HL-60 (cell line): ENCODE measurements around the gene SCG2.

Experiments
- POLR2AphosphoS5 ChIP-seq: IDR thresholded peaks from 2 replicates; pipeline ENCODE4 v1.6.1; 2012; ENCODE audit warnings: low read depth
- TF ChIP-seq, protein P1 (sequence below): IDR thresholded peaks from one replicate; pipeline ENCODE4 v1.5.1; 2011; ENCODE audit warnings: low read length, control low read depth, inconsistent platforms; ENCODE audit not compliant: insufficient read depth

DNA sequence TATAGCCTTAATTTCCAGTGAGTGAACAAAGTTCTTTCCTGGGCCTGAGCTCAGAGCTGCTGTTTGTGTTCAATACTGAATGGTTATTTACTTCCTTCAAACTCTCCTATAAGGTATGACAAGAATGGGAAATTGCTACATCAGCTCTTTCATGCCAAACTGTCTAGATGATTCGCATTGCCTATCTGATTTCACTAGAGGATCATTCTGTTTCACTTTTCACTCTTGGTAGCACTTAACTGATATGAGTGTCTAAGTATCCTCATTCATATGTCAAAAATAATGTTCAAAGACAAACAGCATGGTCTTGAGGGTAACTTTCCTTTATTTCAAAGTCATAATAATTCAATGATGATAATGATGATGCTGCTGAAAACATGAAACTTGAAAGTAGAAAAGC lies 32.9 kb upstream of the SCG2 start:
- TF ChIP-seq, protein P1, sequence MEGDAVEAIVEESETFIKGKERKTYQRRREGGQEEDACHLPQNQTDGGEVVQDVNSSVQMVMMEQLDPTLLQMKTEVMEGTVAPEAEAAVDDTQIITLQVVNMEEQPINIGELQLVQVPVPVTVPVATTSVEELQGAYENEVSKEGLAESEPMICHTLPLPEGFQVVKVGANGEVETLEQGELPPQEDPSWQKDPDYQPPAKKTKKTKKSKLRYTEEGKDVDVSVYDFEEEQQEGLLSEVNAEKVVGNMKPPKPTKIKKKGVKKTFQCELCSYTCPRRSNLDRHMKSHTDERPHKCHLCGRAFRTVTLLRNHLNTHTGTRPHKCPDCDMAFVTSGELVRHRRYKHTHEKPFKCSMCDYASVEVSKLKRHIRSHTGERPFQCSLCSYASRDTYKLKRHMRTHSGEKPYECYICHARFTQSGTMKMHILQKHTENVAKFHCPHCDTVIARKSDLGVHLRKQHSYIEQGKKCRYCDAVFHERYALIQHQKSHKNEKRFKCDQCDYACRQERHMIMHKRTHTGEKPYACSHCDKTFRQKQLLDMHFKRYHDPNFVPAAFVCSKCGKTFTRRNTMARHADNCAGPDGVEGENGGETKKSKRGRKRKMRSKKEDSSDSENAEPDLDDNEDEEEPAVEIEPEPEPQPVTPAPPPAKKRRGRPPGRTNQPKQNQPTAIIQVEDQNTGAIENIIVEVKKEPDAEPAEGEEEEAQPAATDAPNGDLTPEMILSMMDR, result no peak
- no peak for TF ChIP-seq POLR2AphosphoS5
